Hepatocyte (in vitro differentiated cells): ENCODE results near the gene RETN.

Source experiments
- EZH2 ChIP-seq: fragments of 200-600 bp; sonication (generic); IDR thresholded peaks from 2 replicates; pipeline ENCODE4 v1.6.1; 2016; ENCODE audit warnings: antibody characterized with exemption, mild to moderate bottlenecking, borderline replicate concordance
- EZH2phosphoT487 ChIP-seq: fragments of 200-600 bp; sonication (generic); IDR thresholded peaks from one replicate; pipeline ENCODE4 v1.6.1; 2018; ENCODE audit warnings: antibody characterized with exemption, mild to moderate bottlenecking, low read depth, moderate library complexity; ENCODE audit not compliant: unreplicated experiment, severe bottlenecking
- TF ChIP-seq, protein P1 (sequence below): fragments of 200-600 bp; sonication (generic); IDR thresholded peaks from 2 replicates; pipeline ENCODE4 v1.5.1; 2016; ENCODE audit warnings: antibody characterized with exemption, mild to moderate bottlenecking; ENCODE audit not compliant: poor library complexity

DNA sequence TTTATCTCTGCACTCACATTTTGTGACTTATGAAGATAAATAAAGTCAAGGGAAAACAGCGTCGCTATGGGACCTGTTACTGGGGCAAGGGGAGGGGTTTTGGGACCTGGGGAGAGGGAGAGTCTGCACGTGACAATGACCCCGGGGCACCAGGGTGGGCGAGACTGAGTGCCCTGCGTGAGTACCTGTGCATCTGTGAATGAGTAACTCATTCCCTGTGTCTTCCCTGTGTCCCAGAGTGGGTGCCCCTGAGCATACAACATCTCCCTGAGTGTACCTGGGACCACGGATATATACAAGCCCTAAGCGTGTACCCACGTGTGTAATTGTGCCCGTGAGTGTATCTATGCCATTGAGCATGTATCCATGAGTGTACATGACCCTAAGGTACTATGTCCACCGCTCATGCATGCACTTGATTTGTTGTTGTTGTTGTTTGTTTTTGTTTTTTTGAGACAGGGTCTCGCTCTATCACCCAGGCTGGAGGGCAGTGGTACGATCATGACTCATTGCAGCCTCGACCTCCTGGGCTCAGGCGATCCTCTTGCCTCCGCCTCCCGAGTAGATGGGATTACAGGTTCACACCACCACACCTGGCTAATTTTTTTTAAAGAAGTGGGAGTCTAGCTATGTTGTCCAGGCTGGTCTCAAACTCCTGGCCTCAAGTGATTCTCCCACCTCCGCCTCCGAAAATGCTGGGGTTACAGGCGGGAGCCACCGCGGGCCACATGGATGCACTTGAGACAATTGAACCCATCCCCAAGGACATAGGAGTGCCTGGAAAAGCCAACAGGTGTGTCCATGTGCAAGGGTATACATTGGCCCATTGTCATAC, 11.1 kb downstream of the RETN start:
- TF ChIP-seq EZH2, result no peak
- TF ChIP-seq, protein P1, sequence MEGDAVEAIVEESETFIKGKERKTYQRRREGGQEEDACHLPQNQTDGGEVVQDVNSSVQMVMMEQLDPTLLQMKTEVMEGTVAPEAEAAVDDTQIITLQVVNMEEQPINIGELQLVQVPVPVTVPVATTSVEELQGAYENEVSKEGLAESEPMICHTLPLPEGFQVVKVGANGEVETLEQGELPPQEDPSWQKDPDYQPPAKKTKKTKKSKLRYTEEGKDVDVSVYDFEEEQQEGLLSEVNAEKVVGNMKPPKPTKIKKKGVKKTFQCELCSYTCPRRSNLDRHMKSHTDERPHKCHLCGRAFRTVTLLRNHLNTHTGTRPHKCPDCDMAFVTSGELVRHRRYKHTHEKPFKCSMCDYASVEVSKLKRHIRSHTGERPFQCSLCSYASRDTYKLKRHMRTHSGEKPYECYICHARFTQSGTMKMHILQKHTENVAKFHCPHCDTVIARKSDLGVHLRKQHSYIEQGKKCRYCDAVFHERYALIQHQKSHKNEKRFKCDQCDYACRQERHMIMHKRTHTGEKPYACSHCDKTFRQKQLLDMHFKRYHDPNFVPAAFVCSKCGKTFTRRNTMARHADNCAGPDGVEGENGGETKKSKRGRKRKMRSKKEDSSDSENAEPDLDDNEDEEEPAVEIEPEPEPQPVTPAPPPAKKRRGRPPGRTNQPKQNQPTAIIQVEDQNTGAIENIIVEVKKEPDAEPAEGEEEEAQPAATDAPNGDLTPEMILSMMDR, result no peak
- TF ChIP-seq EZH2phosphoT487, result no peak
